HG02840 (cell line): Measurements from ENCODE around the gene NFIC.
"Not testable (repeated sequence)": the region's sequence is repeated elsewhere in the genome, so short reads cannot be mapped to it uniquely, and the experiment has no call there.

Source experiments
- ATAC-seq: cut with Tn5 transposase; IDR thresholded peaks from one replicate; pipeline ENCODE4 v1.9.1; 2021; ENCODE audit warnings: mild to moderate bottlenecking, moderate library complexity, moderate number of reproducible peaks; ENCODE audit not compliant: unreplicated experiment, low FRiP score

The NFIC gene

DNA sequence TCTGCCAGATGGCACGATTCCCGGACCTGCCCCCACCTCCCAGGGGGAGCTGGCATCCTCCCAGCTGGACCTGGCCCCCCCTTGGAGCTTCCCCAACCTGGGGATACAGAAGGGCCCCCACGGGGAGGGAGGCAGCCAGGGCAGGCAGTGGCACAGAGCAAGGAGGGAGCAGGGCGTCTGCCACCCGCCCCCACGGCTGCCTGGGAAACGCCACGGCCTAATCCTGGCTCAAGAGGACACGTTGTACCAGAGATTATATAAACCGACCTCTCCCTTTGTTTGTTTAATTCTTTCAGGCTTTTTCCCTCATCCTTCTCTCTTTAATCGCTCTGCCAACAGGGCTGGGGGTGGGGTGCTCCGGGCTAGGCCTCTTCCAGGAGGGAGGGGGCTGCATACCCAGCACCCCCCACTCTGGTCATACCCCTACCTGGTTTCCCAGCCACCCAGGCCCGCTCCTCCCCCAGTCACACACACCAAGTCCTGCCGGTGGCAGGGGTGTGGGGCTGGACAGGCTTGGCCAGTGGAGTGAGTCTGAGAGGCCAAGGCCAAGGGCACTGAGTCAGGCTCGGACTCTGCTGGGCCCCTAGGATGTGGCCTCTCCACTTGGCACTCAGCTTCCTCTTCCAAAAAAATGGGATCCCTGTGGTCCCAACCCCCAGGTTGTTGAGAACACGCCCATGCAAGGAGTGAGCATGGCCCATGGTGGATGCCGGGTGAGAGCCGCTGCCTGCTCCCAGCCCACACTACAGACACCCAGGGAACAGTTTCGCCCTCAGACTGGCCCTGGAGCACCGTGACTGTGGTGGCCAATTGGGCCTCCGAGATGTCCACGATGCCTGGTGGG is 29.5 kb upstream of the NFIC start:
- ATAC-seq, result no peak

DNA sequence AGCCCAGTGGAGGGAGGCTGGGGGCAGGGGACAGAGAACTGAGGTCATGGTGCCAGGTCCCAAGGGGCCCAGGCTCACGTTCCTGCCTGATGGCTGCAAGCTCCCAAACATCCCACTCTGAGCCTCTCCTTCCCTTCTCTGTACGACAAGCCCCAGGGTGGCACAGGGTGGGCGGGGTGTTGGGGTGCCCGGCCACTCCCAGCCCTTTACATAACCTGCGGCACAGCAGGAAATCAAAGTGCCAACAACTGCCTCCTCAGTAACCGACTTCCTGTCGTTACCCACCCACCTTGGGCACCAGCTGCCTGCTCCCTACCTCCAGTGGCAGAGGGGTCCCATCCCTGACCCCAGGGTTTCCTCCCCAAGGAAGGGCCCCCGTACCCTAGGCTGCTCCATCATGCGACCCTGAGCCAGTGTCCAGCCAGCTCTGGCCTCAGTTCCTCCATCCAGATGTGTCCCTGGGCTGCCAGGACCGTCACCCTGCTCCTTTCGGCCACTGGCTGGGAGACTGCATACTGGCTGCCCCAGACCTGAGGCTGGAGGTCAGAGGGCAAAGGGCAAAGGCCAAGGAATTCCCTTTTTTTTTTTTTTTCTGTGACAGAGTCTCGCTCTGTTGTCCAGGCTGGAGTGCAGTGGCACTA is 27.7 kb upstream of the NFIC start:
- no peak for ATAC-seq

DNA sequence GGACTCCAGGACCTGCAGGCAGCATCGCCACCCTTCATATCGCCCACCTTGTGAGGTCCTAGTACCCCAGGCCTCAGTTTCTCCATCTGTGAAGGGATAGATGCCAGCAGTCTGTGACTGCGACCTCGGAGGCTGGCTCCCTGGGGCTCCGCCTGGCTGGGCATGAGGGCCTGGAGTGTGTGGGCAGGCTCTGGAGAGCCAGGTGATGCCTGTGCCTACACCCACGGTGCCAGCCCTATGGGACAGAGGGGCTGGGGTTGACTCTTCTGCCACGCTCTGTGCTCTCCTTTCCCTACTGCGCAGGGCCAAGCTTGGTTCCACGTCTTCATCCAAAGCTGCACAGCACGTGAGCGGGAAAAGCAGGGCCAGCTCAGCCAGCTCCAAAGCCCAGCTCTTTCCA is 26.0 kb upstream of the NFIC start:
- no peak for ATAC-seq

DNA sequence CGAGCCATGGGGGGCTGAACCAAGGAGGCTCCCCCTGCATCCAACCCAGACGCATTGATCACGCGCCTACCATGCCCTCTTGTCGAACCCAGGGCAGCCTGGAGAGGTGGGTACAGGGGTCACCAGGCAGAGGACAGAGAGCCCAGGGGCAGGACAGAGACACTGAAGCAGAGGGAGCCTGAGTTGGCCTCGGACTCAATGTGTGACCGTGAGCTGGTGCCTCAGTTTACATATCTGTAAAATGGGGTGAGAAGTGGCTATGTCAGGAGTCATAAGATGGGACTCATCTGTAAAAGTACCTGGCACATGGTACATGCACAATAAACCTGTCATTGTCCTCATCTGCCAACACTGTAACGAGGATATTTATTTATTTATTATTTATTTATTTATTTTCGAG is 24.1 kb upstream of the NFIC start:
- no peak for ATAC-seq

DNA sequence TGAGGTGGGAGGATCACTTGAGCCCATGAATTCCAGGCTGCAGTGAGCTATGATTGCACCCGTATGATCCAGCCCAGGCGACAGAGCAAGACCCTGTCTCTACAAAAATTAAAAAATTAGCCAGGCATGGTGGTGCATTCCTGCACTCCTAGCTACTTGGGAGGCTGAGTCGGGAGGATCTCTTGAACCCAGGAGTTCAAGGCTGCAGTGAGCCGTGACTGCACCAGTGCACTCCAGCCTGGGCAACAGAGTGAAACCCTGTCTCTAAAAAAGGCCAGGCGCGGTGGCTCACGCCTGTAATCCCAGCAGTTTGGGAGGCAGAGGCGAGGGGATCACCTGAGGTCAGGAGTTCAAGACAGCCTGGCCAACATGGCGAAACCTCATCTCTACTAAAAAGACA is 23.4 kb upstream of the NFIC start:
- not testable (repeated sequence) for ATAC-seq

DNA sequence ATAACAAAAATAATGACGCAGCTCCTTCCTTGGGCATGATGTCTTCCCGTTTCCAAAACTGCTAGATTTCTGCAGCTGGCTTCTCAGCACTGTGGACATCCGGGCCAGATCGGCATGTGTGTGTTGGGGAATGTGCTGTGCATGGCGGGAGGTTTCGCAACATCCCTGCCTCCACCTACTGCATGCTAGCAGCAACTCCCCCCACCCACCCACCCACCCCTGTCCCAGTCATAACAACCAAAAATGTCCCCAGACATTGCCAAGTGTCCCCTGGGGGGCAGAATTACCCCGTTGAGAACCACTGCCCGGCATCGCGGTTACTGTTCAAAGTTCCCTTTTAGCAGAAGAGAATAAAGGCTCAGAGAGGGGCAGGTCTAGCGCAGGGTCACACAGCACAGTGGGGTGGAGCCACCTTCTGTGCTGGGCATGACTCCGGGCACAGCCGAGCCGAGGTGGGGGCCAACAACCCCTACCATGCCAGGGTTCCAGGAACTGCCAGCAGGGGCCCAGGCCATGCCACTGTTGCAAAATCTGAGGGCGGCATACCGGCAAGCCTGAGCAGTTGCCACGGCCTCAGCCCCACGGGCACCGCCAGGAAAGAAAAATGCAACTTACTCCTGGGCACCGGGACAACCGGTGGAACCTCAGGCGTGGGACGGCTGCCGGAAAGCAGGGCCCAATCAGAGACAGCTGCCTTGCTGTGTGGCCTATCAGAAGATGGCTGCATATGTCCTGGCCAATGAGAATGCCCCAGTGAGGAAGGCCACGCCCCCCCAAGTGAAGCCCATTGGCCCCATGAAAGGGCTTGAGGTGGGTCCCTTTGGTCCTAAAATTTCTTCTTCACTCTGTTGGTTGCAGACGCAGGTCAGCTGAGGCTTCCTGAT is 22.5 kb upstream of the NFIC start:
- ATAC-seq, result no peak

DNA sequence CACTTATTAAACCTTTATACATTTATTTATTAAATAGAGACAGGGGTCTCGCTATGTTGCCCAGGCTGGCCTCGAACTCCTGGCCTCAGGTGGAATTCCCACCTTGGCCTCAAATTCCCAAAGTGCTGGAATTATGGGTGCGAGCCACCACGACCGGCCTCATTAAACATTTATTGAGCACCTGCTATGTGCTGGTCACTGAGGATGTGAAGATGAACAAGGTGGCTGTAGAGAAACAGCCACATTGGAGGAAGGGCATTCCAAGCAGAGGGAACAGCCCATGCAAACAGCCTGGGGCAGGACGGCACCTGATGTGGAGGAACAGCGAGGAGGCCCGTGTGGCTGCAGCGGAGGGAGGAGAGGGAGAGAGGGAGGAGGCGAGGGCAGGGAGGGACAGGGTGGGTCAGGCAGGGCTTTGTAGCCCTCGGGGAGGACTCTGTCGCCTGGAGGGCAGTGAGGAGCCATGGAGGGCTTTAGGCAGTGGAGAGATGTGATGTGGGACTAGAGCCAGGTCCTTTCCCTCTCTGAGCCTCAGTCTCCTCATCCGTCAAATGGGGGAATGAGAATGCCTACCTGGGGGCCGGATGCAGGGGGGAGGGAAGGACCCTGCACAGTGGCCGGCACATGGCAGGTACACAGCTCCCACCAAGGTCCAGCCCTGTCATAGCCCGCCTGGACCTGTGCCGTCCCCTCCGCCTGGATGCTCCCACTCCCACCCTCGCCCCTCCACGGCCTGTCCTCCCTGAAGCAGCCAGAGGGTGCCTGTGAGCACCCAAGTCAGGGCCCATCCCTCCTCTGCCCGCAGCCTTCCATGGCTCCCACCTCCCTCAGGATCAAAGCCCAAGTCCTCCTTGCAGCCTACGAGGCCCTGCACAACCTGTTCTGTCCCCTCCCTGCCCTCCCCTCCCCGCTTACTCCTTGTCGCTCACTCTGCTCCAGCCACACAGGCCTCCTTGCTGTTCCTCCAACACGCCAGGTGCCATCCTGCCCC is 21.5 kb upstream of the NFIC start:
- ATAC-seq, result no peak

DNA sequence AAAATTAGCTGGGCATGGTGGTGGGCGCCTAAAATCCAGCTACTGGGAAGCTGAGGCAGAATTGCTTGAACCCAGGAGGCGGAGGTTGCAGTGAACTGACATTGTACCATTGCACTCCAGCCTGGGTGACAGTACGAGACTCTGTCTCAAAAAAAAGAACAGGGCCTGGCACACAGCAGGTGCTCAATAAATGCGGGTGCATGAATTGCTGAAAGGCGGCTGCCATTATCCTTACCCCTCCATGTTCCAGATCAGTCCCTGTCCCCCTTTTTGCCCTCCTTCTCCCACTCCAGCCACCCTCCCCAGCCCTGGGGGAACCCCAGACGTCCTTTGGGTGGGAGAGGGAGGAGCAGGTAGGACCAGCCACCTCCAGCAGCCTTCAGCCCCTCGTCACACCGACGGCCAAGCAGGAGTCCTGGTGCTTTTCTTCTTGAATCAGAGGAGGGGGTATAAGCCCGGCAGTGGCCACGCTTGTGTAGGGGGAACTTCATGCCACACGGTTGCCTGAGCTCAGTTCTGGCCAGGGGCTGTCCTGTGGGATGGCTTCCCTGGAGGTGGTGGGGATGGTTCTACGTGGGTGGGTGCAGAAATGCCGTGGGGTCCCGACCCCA is 20.4 kb upstream of the NFIC start:
- no peak for ATAC-seq

DNA sequence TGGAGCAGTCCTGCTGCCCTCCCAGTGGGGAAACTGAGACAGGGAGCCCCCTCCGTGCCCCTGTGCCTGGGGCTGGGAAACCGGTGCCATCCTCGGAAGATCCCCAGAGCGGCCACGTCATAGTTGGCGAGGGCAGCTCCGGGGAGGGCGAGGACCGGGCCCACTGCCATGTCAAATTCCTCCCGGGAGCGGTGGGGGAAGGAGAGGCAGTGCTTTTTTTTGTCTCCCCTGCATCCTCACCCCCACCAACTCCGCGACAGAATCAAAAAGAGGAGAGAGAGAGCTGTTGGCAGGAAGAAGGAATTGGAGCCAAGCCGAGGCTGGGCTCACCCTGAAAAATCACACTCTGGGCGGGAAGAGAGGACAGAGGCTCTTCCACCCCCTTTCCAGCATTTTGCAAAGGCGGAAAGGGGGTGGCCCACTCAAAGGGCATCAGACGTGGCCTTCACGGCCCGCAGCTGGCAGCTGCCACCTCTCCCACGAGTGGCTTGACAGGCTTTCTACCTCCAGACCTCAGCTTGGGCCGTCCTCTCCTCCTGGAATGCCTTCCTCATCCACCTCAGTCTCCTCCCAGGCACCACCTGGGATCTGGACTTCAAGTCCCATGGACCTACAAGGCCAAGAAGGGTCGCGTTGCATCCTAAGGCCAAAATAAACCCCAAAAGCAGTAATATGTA is 19.6 kb upstream of the NFIC start:
- no peak for ATAC-seq

DNA sequence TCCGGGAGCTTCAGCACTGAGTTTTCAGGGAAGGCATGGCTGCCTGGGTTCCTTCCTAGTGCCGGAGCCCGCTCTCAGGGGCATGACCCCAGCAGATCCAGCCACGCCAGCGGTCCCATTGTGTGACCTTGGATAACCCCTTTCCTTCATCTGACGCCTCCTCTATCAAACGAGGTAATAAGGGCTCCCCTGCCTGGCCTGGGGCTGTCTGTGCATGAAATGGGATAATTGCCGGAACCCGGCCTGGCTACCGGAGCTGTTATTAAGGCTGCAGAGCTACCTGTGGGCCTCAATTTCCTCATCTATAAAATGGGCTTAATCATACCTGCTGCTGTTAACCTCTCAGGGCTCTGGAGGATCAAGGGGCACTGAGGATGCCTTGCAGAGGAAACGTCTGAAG is 18.3 kb upstream of the NFIC start:
- ATAC-seq, result no peak

DNA sequence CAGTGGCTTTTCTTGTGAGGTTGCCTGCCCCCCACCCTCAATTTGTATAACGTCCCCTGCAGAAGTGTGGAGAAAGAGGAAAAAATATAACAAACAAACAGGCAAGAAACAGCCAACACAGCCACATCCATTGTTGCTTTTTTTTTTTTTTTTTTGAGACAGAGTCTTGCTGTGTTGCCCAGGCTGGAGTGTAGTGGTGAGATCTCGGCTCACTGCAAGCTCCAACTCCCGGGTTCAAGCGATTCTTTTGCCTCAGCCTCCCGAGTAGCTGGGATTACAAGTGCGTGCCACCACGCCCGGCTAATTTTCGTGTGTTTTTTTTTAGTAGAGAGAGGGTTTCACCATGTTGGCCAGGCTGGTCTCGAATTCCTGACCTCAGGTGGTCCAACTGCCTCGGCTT is 17.9 kb upstream of the NFIC start:
- ATAC-seq, result not testable (repeated sequence)

DNA sequence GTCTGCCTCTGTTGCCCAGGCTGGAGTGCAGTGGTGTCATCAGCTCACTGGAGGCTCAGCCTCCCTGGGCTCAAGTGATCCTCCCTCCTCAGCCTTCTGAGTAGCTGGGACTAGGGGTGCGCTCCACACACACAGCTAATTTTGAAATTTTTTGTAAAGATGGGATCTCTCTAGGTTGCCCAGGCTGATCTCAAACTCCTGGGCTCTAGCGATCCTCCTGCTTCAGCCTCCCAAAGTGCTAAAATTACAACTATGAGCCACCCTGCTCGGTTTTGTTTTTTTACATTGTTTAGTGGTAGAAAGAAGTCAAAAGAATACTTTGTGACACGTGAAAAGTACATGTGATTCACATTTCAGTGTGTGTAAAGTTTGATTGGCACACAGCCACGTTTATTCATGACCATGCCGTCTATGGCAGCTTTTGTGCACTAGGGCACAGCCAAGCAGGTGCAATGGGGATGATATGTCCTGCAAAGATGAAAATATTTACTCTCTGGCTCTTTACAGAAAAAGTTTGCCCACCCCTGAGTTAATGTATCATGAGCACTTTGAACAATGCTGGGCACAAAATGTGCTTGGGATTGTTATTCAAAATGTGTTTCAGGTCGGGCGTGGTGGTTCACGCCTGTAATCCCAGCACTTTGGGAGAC is 16.2 kb upstream of the NFIC start:
- no peak for ATAC-seq

DNA sequence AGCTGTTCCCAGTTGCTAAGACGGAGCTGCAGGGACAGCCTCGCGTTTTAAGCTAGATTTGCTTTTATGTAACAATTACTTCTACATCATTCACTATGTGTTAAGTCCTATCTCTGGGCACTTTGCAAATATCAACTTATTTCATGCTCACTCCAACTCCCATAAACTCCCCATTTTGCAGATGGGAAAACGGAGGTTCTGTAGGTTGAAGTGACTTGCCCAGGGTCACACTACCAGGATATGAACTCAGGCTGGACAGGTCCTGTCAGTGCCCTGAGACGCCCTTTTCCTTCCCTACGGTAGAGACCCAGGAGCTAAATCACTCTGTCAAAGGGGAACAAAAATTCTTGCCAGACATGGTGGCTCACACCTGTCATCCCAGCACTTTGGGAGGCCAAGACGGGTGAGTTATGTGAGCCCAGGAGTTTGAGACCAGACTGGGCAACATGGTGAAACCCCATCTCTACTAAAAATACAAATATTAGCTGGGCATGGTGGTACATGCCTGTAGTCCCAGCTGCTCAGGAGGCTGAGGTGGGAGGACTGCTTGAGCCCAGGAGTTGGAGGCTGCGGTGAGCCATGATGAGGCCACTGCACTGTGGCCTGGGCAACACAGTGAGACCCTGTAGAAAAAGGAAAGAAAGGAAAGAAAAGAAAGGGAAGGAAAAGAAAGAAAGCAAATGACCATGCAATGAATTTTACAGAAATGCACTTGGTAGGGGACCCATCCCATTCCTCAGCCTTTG is 14.5 kb upstream of the NFIC start:
- ATAC-seq, result no peak

DNA sequence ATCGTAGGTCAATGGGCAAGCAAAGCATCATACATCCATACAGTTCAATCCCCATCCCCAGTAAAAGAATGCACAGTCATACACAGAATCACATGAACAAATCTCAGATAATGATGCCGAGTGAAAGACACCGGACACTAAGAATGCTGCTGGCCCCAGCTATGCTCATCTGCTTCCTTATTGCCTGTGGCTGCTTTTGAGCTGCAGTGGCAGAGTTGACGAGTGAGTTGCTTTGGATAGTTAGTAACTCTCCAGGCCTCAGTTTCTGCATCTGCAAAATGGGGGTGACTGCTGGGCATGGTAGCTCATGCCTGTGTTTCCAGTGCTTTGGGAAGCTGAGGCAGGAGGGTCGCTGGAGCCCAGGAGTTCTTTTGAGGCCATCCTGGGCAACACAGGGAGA is 12.9 kb upstream of the NFIC start:
- ATAC-seq, result no peak

DNA sequence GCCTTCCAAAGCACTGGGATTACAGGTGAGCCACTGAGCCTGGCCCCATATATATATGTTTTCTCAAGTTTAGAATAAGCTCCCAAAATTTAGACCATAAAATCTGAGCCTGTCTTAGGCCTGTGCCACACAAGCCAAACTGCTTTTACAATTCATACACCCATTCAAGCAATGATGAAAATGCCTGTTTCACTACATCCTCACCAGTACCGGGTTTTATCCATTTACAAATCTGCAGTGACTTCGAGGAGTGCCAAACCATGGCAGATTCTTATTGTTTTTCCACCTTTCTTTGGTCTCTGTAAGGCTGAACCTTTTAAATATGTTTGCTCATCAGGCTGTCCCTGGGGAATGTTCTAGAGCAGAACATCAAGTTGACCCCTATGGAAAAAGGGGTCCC is 9.6 kb upstream of the NFIC start:
- ATAC-seq, result no peak

DNA sequence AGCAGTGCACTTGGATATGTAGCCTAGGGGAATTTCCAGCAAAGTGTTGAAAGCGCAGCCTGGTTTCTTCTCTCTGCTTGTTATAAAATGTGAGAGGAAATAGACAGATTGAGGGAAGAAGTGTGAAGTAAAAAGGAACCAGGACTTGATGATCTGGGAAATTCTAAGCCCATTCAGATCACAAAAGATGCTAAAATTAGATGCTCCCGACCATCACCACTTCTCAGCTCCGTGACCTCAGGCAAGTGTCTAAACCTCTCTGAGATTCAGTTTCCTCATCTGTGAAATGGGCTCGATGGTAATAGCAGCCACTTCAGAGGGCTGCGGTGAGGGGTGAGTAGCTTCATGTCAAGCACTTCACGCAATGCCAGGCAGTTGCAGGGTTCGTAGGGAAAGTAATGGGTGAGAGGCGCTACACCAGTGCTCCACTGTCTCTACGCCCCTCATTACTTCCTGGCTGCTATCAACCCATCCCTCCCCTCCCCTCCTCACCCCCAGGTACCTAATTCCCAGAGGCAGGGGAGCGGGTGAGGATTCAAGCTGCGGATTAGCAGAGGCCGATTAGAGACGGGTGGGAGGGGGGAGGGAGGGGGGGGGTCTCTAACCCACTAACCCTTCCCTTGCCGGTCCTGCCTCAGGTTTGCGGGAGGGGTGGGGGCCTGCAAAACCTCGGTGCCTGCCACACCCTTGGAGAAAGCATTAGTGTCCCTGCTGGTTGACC is 9.0 kb upstream of the NFIC start:
- ATAC-seq, result no peak

DNA sequence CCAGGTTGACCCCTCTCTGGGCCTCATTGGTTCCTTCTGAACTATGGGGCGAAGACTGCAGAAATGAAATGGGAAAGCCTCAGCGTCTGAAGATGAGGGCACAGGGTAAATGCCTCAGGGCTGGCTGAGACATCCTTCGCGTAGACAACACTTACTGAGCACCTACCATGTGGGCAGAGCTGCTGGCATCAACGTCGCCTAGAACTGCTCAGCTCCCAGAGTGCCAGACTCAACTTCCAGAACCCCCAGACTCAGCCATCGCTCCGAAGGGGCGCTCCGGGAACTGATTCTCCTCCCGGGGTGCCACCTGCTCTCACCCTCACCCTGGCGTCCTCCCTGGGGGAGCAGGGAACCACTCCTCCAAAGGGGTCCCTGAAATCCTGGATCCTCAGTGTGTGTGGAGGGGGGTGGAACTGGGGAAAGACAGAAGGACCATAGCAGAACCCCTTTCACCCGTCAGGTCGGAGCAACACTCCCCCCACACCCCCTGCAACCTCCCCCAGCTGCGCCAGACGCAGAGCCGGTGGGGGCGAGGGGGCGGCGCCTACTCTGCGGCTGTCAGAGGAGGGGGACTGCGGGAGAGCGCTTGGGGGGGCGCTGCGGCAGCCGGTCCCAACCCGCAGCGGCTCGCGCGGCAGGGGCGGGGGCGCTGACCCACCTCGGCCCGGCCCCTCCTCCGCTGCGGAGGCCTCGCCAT is 8.2 kb upstream of the NFIC start:
- no peak for ATAC-seq
